Measurements from ENCODE around the gene RBL2. TPM values are rescaled to one million over a fixed set of nuclear protein-coding genes. Genes with fewer than 3 reads are reported as not detected.

Gene RBL2
- total and polyA plus RNA-seq, 2 of the 8 experiments (the other 6 are each of a cell fraction or from before 2014, with no cell fraction given) = 13.9 to 22.1 TPM

DNA sequence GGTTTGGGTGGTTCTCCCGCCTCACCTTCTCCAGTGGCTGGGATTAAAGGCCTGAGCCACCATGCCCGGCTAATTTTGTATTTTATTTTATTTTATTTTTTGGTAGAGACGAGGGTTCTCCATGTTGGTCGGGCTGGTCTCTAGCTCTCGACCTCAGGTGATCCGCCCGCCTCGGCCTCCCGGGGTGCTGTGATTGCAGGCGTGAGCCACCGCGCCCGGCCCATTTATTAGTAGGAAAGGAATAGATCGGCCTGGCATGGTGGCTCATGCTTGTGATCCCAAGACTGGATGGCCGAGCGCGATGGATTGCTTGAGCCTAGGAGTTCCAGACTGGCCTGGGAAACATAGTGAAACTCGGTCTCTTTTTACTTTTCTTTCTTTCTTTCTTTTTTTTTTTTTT, 20.4 kb upstream of the RBL2 start:
- H2AK5ac ChIP-seq (ENCODE audit: low read depth, low read length) = no peak overlapping the region
- H2BK12ac ChIP-seq (ENCODE audit: low read depth, low read length) = no peak overlapping the region
- H4K8ac ChIP-seq (ENCODE audit: extremely low read depth, insufficient read depth, low read length) = no peak overlapping the region
- CTCF ChIA-PET (ENCODE audit: partially characterized antibody) = interaction anchor here (0.8 to 1.4 kb wide), 3 partner anchors 9 to 119 kb away, joined by 3 to 5 read pairs (median 3); no protein-coding TSS in a partner anchor
- H3K4ac ChIP-seq (replicated peaks; ENCODE audit: insufficient read length, low read depth, low read length) = no peak overlapping the region
- FAIRE-seq = no peak
- no peak overlapping the region for H2AFZ ChIP-seq (ENCODE audit: low read length)
- H3K27me3 ChIP-seq (replicated peaks in 1 of 4; ENCODE audit: control insufficient read depth in 3 of 4, extremely low read depth in 1 of 4, insufficient read depth in 3 of 4, low read length in 3 of 4) = no peaks in the 10 kb centered on the region
- H3K23me2 ChIP-seq (ENCODE audit: low read depth, low read length) = peaks cover 2% of the 10 kb centered on the region; the same call in 1 of the 2 replicates
- no peak overlapping the region for H4K91ac ChIP-seq (replicated peaks; ENCODE audit: insufficient read length, low read length)
- no peak overlapping the region for H3K56ac ChIP-seq (replicated peaks; ENCODE audit: insufficient read length, low read depth, low read length)
- WGBS, 2 experiments (ENCODE audit: extremely low coverage in 1 of 2, insufficient coverage in 1 of 2, insufficient read length in 1 of 2, insufficient replicate concordance in 2 of 2, low coverage in 1 of 2, low lambda C conversion rate in 2 of 2, missing lambda C conversion rate in 1 of 2) = 94% methylated on average over 18 of the region's 18 CpGs; no CpG with 5 or more reads in 1 of the 2 experiments
- no peak overlapping the region for H3K9ac ChIP-seq (replicated peaks in 1 of 4; ENCODE audit: extremely low read depth in 1 of 4, low read depth in 3 of 4, low read length in 3 of 4)
- no peaks in the 10 kb centered on the region for H4K20me1 ChIP-seq (replicated peaks in 1 of 2; ENCODE audit: control insufficient read depth in 1 of 2, insufficient read depth in 2 of 2, low read length in 2 of 2)
- H3K27ac ChIP-seq (ENCODE audit: low read depth, low read length) = no peak overlapping the region
- H3K23ac ChIP-seq (ENCODE audit: insufficient read length) = no peak overlapping the region
- H2BK20ac ChIP-seq (ENCODE audit: low read length) = no peak overlapping the region
- no peak overlapping the region for H3K18ac ChIP-seq (ENCODE audit: extremely low read depth, low read length)
- H3K4me3 ChIP-seq (ENCODE audit: extremely low read depth in 1 of 4, insufficient read depth in 2 of 4, low read depth in 3 of 4, low read length in 4 of 4) = no peak overlapping the region
- no peak overlapping the region for H2BK5ac ChIP-seq (ENCODE audit: low read depth, low read length)
- no peak overlapping the region for H3K4me2 ChIP-seq (ENCODE audit: insufficient read depth in 1 of 2, low read depth in 2 of 2, low read length in 2 of 2)
- H3K9me3 ChIP-seq (ENCODE audit: insufficient read depth in 2 of 2, low read depth in 1 of 2, low read length in 1 of 2) = peaks cover 0 to 9% of the 10 kb centered on the region in 2 experiments; a peak in 1 of 4 replicates
- POLR2A ChIA-PET (ENCODE audit: partially characterized antibody) = interaction anchor here (0.6 kb wide), 1 partner anchor 86 kb away, joined by 3 read pairs; no protein-coding TSS in a partner anchor
- H3K4me1 ChIP-seq (replicated peaks in 1 of 4; ENCODE audit: control insufficient read depth in 3 of 4, insufficient read depth in 4 of 4, low read length in 3 of 4) = peaks cover 0 to 6% (median 1%) of the 10 kb centered on the region in 4 experiments; a peak in 2 of 7 replicates
- no peaks in the 10 kb centered on the region for H3K79me1 ChIP-seq (ENCODE audit: low read depth, low read length)
- H4K5ac ChIP-seq (ENCODE audit: insufficient read length, low read depth, low read length) = no peak overlapping the region
- no peak for DNase-seq (ENCODE audit: low read depth in 1 of 2, low spot score in 2 of 2)
- no peak overlapping the region for H2BK15ac ChIP-seq (ENCODE audit: low read length)
- H3K79me2 ChIP-seq (ENCODE audit: control insufficient read depth in 1 of 2, insufficient read depth in 2 of 2, low read length in 2 of 2) = no peaks in the 10 kb centered on the region
- H2BK120ac ChIP-seq (replicated peaks; ENCODE audit: low read depth, low read length) = no peak overlapping the region
- H3K14ac ChIP-seq (ENCODE audit: insufficient read length) = no peak overlapping the region
- H3K36me3 ChIP-seq (ENCODE audit: control insufficient read depth in 2 of 4, insufficient read depth in 4 of 4, low read length in 3 of 4) = no peaks in the 10 kb centered on the region
- TF ChIP-seq HDAC6 (IDR thresholded peaks at IDR 0.05; ENCODE audit: low read depth, low read length) = no peak
- TF ChIP-seq SAP30 (IDR thresholded peaks at IDR 0.05; ENCODE audit: insufficient read depth, insufficient replicate concordance, low read length) = no peak
- no peak for TF ChIP-seq ASH2L (IDR thresholded peaks at IDR 0.05; ENCODE audit: low read length)
- no peak for TF ChIP-seq CBX8 (IDR thresholded peaks at IDR 0.05; ENCODE audit: borderline replicate concordance, low read depth, low read length)
- TF ChIP-seq POLR2AphosphoS5 (IDR thresholded peaks at IDR 0.05; ENCODE audit: low read depth, low read length) = no peak
- TF ChIP-seq, protein P1, sequence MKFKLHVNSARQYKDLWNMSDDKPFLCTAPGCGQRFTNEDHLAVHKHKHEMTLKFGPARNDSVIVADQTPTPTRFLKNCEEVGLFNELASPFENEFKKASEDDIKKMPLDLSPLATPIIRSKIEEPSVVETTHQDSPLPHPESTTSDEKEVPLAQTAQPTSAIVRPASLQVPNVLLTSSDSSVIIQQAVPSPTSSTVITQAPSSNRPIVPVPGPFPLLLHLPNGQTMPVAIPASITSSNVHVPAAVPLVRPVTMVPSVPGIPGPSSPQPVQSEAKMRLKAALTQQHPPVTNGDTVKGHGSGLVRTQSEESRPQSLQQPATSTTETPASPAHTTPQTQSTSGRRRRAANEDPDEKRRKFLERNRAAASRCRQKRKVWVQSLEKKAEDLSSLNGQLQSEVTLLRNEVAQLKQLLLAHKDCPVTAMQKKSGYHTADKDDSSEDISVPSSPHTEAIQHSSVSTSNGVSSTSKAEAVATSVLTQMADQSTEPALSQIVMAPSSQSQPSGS (IDR thresholded peaks at IDR 0.05; ENCODE audit: low read length) = no peak
- TF ChIP-seq NANOG (IDR thresholded peaks at IDR 0.05; ENCODE audit: insufficient read depth, low read depth, low read length, poor library complexity, severe bottlenecking) = no peak
- TF ChIP-seq SP1 (IDR thresholded peaks at IDR 0.05; ENCODE audit: low read depth, low read length) = no peak
- no peak for TF ChIP-seq SIRT6 (IDR thresholded peaks at IDR 0.05; ENCODE audit: low read length)
- TF ChIP-seq, protein P2, sequence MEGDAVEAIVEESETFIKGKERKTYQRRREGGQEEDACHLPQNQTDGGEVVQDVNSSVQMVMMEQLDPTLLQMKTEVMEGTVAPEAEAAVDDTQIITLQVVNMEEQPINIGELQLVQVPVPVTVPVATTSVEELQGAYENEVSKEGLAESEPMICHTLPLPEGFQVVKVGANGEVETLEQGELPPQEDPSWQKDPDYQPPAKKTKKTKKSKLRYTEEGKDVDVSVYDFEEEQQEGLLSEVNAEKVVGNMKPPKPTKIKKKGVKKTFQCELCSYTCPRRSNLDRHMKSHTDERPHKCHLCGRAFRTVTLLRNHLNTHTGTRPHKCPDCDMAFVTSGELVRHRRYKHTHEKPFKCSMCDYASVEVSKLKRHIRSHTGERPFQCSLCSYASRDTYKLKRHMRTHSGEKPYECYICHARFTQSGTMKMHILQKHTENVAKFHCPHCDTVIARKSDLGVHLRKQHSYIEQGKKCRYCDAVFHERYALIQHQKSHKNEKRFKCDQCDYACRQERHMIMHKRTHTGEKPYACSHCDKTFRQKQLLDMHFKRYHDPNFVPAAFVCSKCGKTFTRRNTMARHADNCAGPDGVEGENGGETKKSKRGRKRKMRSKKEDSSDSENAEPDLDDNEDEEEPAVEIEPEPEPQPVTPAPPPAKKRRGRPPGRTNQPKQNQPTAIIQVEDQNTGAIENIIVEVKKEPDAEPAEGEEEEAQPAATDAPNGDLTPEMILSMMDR (IDR thresholded peaks at IDR 0.05; ENCODE audit: control extremely low read depth in 1 of 3, insufficient read depth in 1 of 3, low read depth in 1 of 3, low read length in 3 of 3) = no peak
